Neural progenitor cell (in vitro differentiated cells): ENCODE results near the gene AQP3. TPM values are rescaled to one million over a fixed set of nuclear protein-coding genes. Genes with fewer than 3 reads are reported as not detected.

Experiments
- DNase-seq: peaks from one replicate; pipeline ENCODE4 v3.0.0-alpha.2; 2016; ENCODE audit warnings: low spot score
- H2AFZ ChIP-seq: fragments of 200-600 bp; sonication (generic); replicated peaks from 2 replicates; pipeline ENCODE4 v1.6.1; 2016; ENCODE audit warnings: antibody characterized with exemption
- H3F3A ChIP-seq: fragments of 200-600 bp; sonication (generic); 2 replicates; pipeline ENCODE4 v1.6.1; 2016; ENCODE audit warnings: antibody characterized with exemption, low read depth
- H3K27ac ChIP-seq: fragments of 200-600 bp; sonication (generic); 2 replicates; pipeline ENCODE4 v1.5.1; 2016; ENCODE audit warnings: mild to moderate bottlenecking
- H3K27me3 ChIP-seq: fragments of 200-600 bp; sonication (generic); 2 replicates; pipeline ENCODE4 v1.6.1; 2016; ENCODE audit warnings: mild to moderate bottlenecking, moderate library complexity
- H3K36me3 ChIP-seq: fragments of 200-600 bp; sonication (generic); 2 replicates; pipeline ENCODE4 v1.5.1; 2016
- H3K4me1 ChIP-seq: fragments of 200-600 bp; sonication (generic); 2 replicates; pipeline ENCODE4 v1.6.1; 2016; ENCODE audit warnings: mixed run types
- H3K4me2 ChIP-seq: fragments of 200-600 bp; sonication (generic); 2 replicates; pipeline ENCODE4 v1.6.1; 2016
- H3K4me3 ChIP-seq: fragments of 200-600 bp; sonication (generic); 2 replicates; pipeline ENCODE4 v1.5.1; 2016
- H3K79me2 ChIP-seq: fragments of 200-600 bp; sonication (generic); 2 replicates; pipeline ENCODE4 v1.6.1; 2016; ENCODE audit warnings: low read depth
- H3K9ac ChIP-seq: fragments of 200-600 bp; sonication (generic); 2 replicates; pipeline ENCODE4 v1.6.1; 2016
- H3K9me3 ChIP-seq: fragments of 200-600 bp; sonication (generic); 2 replicates; pipeline ENCODE4 v1.5.1; 2016; ENCODE audit warnings: low read depth
- H4K20me1 ChIP-seq: fragments of 200-600 bp; sonication (generic); 2 replicates; pipeline ENCODE4 v1.6.1; 2016; ENCODE audit warnings: low read depth
- H3K27ac Mint-ChIP-seq: 3 replicates; pipeline ENCODE4 v1.8.0; 2021; ENCODE audit warnings: mixed read lengths
- H3K27me3 Mint-ChIP-seq: 2 replicates; pipeline ENCODE4 v1.8.0; 2022; ENCODE audit warnings: low read depth, mild to moderate bottlenecking, inconsistent platforms, moderate library complexity, mixed read lengths; ENCODE audit not compliant: insufficient read depth
- H3K36me3 Mint-ChIP-seq: 3 replicates; pipeline ENCODE4 v1.8.0; 2021; ENCODE audit warnings: mixed read lengths
- H3K4me1 Mint-ChIP-seq: 3 replicates; pipeline ENCODE4 v1.8.0; 2021; ENCODE audit warnings: mixed read lengths
- H3K4me3 Mint-ChIP-seq: 3 replicates; pipeline ENCODE4 v1.8.0; 2021; ENCODE audit warnings: mild to moderate bottlenecking, moderate library complexity, mixed read lengths
- H3K9me3 Mint-ChIP-seq: 3 replicates; pipeline ENCODE4 v1.8.0; 2020; ENCODE audit warnings: mixed read lengths
- CTCF ChIP-seq: fragments of 200-600 bp; sonication (generic); IDR thresholded peaks from 2 replicates; pipeline ENCODE4 v1.5.1; 2017; ENCODE audit warnings: antibody characterized with exemption, mild to moderate bottlenecking
- EZH2 ChIP-seq: fragments of 200-600 bp; sonication (generic); IDR thresholded peaks from 2 replicates; pipeline ENCODE4 v1.6.1; 2017; ENCODE audit warnings: antibody characterized with exemption, mild to moderate bottlenecking, moderate library complexity
- EZH2phosphoT487 ChIP-seq: fragments of 200-600 bp; sonication (generic); IDR thresholded peaks from 2 replicates; pipeline ENCODE4 v1.6.1; 2017; ENCODE audit warnings: antibody characterized with exemption
- total RNA-seq: library from RNA; depleted of rRNA; stranded (reverse); fragments of >200 nt; gene quantifications from 2 replicates; pipeline ENCODE4 v1.2.3, GENCODE V29; 2015; ENCODE audit warnings: low replicate concordance

Gene AQP3
- total RNA-seq, 1 donor from 2014 or later: 0.45 TPM

GRCh38 chr9:33463151-33463550, 15.8 kb upstream of the AQP3 start:
- Mint-ChIP-seq H3K27ac (no peak overlapping the region), H3K27me3 (peaks cover 6% of the 10 kb centered on the region), H3K36me3 (peaks cover 7% of the 10 kb centered on the region), H3K9me3 (no peaks in the 10 kb centered on the region), H3K4me3 (no peak overlapping the region), H3K4me1 (no peaks in the 10 kb centered on the region)
- H3K36me3 ChIP-seq: no peaks in the 10 kb centered on the region
- H3K4me2 ChIP-seq: no peak overlapping the region
- no peak overlapping the region for H3K4me3 ChIP-seq
- no peak overlapping the region for H3K9ac ChIP-seq
- TF ChIP-seq CTCF: no peak
- TF ChIP-seq EZH2: no peak
- no peak for TF ChIP-seq EZH2phosphoT487
- H4K20me1 ChIP-seq: no peaks in the 10 kb centered on the region
- H3K27me3 ChIP-seq: no peaks in the 10 kb centered on the region
- H3K4me1 ChIP-seq: no peaks in the 10 kb centered on the region
- no peak overlapping the region for H3K27ac ChIP-seq
- H2AFZ ChIP-seq: no peak overlapping the region
- H3K9me3 ChIP-seq: no peaks in the 10 kb centered on the region
- no peaks in the 10 kb centered on the region for H3F3A ChIP-seq
- no peak for DNase-seq
- no peaks in the 10 kb centered on the region for H3K79me2 ChIP-seq

- no peak overlapping the region for H3K27ac ChIP-seq
- H3K27ac Mint-ChIP-seq: no peak overlapping the region
- no peaks in the 10 kb centered on the region for H3K27me3 ChIP-seq
- DNase-seq: no peak
- no peaks in the 10 kb centered on the region for H3K4me1 Mint-ChIP-seq
- no peak overlapping the region for H3K4me3 Mint-ChIP-seq
- H3K9me3 ChIP-seq: no peaks in the 10 kb centered on the region
- TF ChIP-seq CTCF (no peak), EZH2phosphoT487 (no peak), EZH2 (no peak)
- H3K4me3 ChIP-seq: no peak overlapping the region
- no peaks in the 10 kb centered on the region for H3F3A ChIP-seq
- no peak overlapping the region for H3K9ac ChIP-seq
- H3K4me1 ChIP-seq: no peaks in the 10 kb centered on the region
- H2AFZ ChIP-seq: no peak overlapping the region
- H3K36me3 ChIP-seq: no peaks in the 10 kb centered on the region
- H3K9me3 Mint-ChIP-seq: no peaks in the 10 kb centered on the region
- H3K36me3 Mint-ChIP-seq: peaks cover 7% of the 10 kb centered on the region
- no peaks in the 10 kb centered on the region for H3K79me2 ChIP-seq
- H3K4me2 ChIP-seq: no peak overlapping the region
- no peaks in the 10 kb centered on the region for H4K20me1 ChIP-seq
- H3K27me3 Mint-ChIP-seq: peaks cover 3% of the 10 kb centered on the region
Measured at GRCh38 chr9:33461492-33461891, 14.1 kb upstream of the AQP3 start.

GRCh38 chr9:33460854-33461253, 13.5 kb upstream of the AQP3 start:
- no peak overlapping the region for H3K4me2 ChIP-seq
- H3K36me3 Mint-ChIP-seq: peaks cover 7% of the 10 kb centered on the region
- no peaks in the 10 kb centered on the region for H3F3A ChIP-seq
- H3K4me1 Mint-ChIP-seq: no peaks in the 10 kb centered on the region
- H3K4me3 ChIP-seq: no peak overlapping the region
- H3K36me3 ChIP-seq: no peaks in the 10 kb centered on the region
- H4K20me1 ChIP-seq: no peaks in the 10 kb centered on the region
- peaks cover 4% of the 10 kb centered on the region for H3K27me3 Mint-ChIP-seq
- no peak for DNase-seq
- no peak overlapping the region for H2AFZ ChIP-seq
- no peak for TF ChIP-seq CTCF
- no peaks in the 10 kb centered on the region for H3K4me1 ChIP-seq
- H3K9me3 Mint-ChIP-seq: no peaks in the 10 kb centered on the region
- no peaks in the 10 kb centered on the region for H3K79me2 ChIP-seq
- no peak overlapping the region for H3K27ac Mint-ChIP-seq
- H3K27me3 ChIP-seq: no peaks in the 10 kb centered on the region
- H3K9me3 ChIP-seq: no peaks in the 10 kb centered on the region
- H3K27ac ChIP-seq: no peak overlapping the region
- no peak overlapping the region for H3K4me3 Mint-ChIP-seq
- H3K9ac ChIP-seq: no peak overlapping the region

GRCh38 chr9:33459115-33459514, 11.7 kb upstream of the AQP3 start:
- H3K4me1 ChIP-seq: no peaks in the 10 kb centered on the region
- H3K9me3 Mint-ChIP-seq: no peaks in the 10 kb centered on the region
- H2AFZ ChIP-seq: no peak overlapping the region
- H3K36me3 Mint-ChIP-seq: peaks cover 2% of the 10 kb centered on the region
- no peaks in the 10 kb centered on the region for H3K9me3 ChIP-seq
- no peak overlapping the region for H3K4me3 Mint-ChIP-seq
- no peak for TF ChIP-seq EZH2phosphoT487
- TF ChIP-seq CTCF: no peak
- TF ChIP-seq EZH2: no peak
- peaks cover 5% of the 10 kb centered on the region for H3K27me3 Mint-ChIP-seq
- H3K4me3 ChIP-seq: no peak overlapping the region
- no peak overlapping the region for H3K4me2 ChIP-seq
- H3K36me3 ChIP-seq: no peaks in the 10 kb centered on the region
- no peak overlapping the region for H3K27ac ChIP-seq
- H3K79me2 ChIP-seq: no peaks in the 10 kb centered on the region
- no peak overlapping the region for H3K9ac ChIP-seq
- DNase-seq: no peak
- H3K27ac Mint-ChIP-seq: no peak overlapping the region
- no peaks in the 10 kb centered on the region for H4K20me1 ChIP-seq
- H3K27me3 ChIP-seq: no peaks in the 10 kb centered on the region
- no peaks in the 10 kb centered on the region for H3F3A ChIP-seq
- H3K4me1 Mint-ChIP-seq: no peaks in the 10 kb centered on the region
